Measurements from ENCODE around the gene CNGA2. TPM values are rescaled to one million over a fixed set of nuclear protein-coding genes. Genes with fewer than 3 reads are reported as not detected.
"Not testable (repeated sequence)": the region's sequence is repeated elsewhere in the genome, so short reads cannot be mapped to it uniquely, and the experiment has no call there.

Gene CNGA2
- not detected for total RNA-seq (ENCODE audit: insufficient read depth, low replicate concordance)

- no peak for DNase-seq (ENCODE audit: low spot score)
These were observed at the start of gene CNGA2 for GRCh38 chrX:151734446-151734845. Gene CNGA2, plus strand, starts transcription at chrX:151734746. Its CDS starts 3,738 bp downstream, at chrX:151738484.

- DNase-seq (ENCODE audit: low spot score), result no peak
These were observed 46.9 kb upstream of the CNGA2 start for GRCh38 chrX:151687635-151688034.

- no peak for DNase-seq (ENCODE audit: low spot score)
These were observed 45.9 kb upstream of the CNGA2 start for GRCh38 chrX:151688695-151689094.

GRCh38 chrX:151692825-151693224 is 41.7 kb upstream of the CNGA2 start:
- DNase-seq (ENCODE audit: low spot score), result no peak

- no peak for DNase-seq (ENCODE audit: low spot score)
These were observed 40.4 kb upstream of the CNGA2 start for GRCh38 chrX:151694121-151694520.

- DNase-seq (ENCODE audit: low spot score), result no peak
These were observed 39.6 kb upstream of the CNGA2 start, which contains the start of gene PRRG3 for GRCh38 chrX:151694661-151695582. Gene PRRG3, plus strand, starts transcription at chrX:151695458. Its CDS starts 3,357 bp downstream, at chrX:151698815.

- DNase-seq (ENCODE audit: low spot score), result no peak
These were observed 38.8 kb upstream of the CNGA2 start for GRCh38 chrX:151695583-151696340.

GRCh38 chrX:151697082-151697481 is 37.5 kb upstream of the CNGA2 start:
- not testable (repeated sequence) for DNase-seq (ENCODE audit: low spot score)

- DNase-seq (ENCODE audit: low spot score), result peak; percentile 63
These were observed 37.0 kb upstream of the CNGA2 start for GRCh38 chrX:151697522-151697921.

GRCh38 chrX:151698485-151698884 is 36.1 kb upstream of the CNGA2 start:
- DNase-seq (ENCODE audit: low spot score), result no peak

- no peak for DNase-seq (ENCODE audit: low spot score)
These were observed 34.8 kb upstream of the CNGA2 start for GRCh38 chrX:151699746-151700145.

- no peak for DNase-seq (ENCODE audit: low spot score)
These were observed 34.0 kb upstream of the CNGA2 start for GRCh38 chrX:151700581-151700980.

GRCh38 chrX:151701071-151701470 is 33.5 kb upstream of the CNGA2 start:
- DNase-seq (ENCODE audit: low spot score), result no peak

GRCh38 chrX:151701531-151701930 is 33.0 kb upstream of the CNGA2 start:
- DNase-seq (ENCODE audit: low spot score), result no peak

GRCh38 chrX:151702026-151702714 is 32.4 kb upstream of the CNGA2 start:
- no peak for DNase-seq (ENCODE audit: low spot score)

GRCh38 chrX:151702741-151703340 is 31.7 kb upstream of the CNGA2 start:
- no peak for DNase-seq (ENCODE audit: low spot score)

- peak; percentile 23 for DNase-seq (ENCODE audit: low spot score)
These were observed 31.1 kb upstream of the CNGA2 start for GRCh38 chrX:151703487-151703886.

GRCh38 chrX:151704041-151704663 is 30.4 kb upstream of the CNGA2 start:
- no peak for DNase-seq (ENCODE audit: low spot score)

GRCh38 chrX:151708821-151709220 is 25.7 kb upstream of the CNGA2 start:
- no peak for DNase-seq (ENCODE audit: low spot score)

GRCh38 chrX:151710457-151710856 is 24.1 kb upstream of the CNGA2 start:
- no peak for DNase-seq (ENCODE audit: low spot score)

- no peak for DNase-seq (ENCODE audit: low spot score)
These were observed 23.4 kb upstream of the CNGA2 start for GRCh38 chrX:151711154-151711553.

Measured in umbilical cord (tissue), 2 donors.